Hepatocyte (in vitro differentiated cells): Measurements from ENCODE around the gene KIN.

Experiments used
- CTCF ChIP-seq: fragments of 200-600 bp; sonication (generic); IDR thresholded peaks from 2 replicates; pipeline ENCODE4 v1.5.1; 2016; ENCODE audit warnings: antibody characterized with exemption, mild to moderate bottlenecking; ENCODE audit not compliant: poor library complexity
- EZH2 ChIP-seq: fragments of 200-600 bp; sonication (generic); IDR thresholded peaks from 2 replicates; pipeline ENCODE4 v1.6.1; 2016; ENCODE audit warnings: antibody characterized with exemption, mild to moderate bottlenecking, borderline replicate concordance

GRCh38 chr10:7717767-7718166 lies 70.0 kb downstream of the KIN start:
- TF ChIP-seq CTCF (no peak), EZH2 (no peak)
